AG04449 (cell line): Measurements from ENCODE around the gene MLLT10.

ENCODE experiments used
- CTCF ChIA-PET: fragments of 350-600 bp; formaldehyde crosslinking; extraction: SDS; loops from one replicate; lab custom pipeline; 2021; ENCODE audit warnings: antibody characterized with exemption; lab: Yijun Ruan, JAX
- POLR2A ChIA-PET: fragments of 400-600, 350-600 bp; formaldehyde crosslinking; extraction: SDS; loops from one replicate; lab custom pipeline; 2020; ENCODE audit warnings: antibody characterized with exemption, inconsistent platforms; lab: Yijun Ruan, JAX
- DNase-seq: peaks from one replicate; pipeline ENCODE4 v3.0.0-alpha.2; 2010; ENCODE audit warnings: low read depth, low spot score
- H3K4me3 ChIP-seq: 2 replicates; pipeline ENCODE4 v1.5.1; 2011; ENCODE audit warnings: low read depth, mild to moderate bottlenecking, control low read depth, low read length
- CTCF ChIP-seq: IDR thresholded peaks from one replicate; pipeline ENCODE4 v1.5.1; 2011; ENCODE audit warnings: mild to moderate bottlenecking, moderate library complexity, low read length, control low read depth, inconsistent platforms; ENCODE audit not compliant: insufficient read depth; ENCODE audit errors: missing control alignments

Gene MLLT10

GRCh38 chr10:21700474-21700873, 166.4 kb downstream of the MLLT10 start:
- CTCF ChIA-PET, result no interaction called here
- POLR2A ChIA-PET, result no interaction called here
- no peak for TF ChIP-seq CTCF

GRCh38 chr10:21702633-21703111, 168.6 kb downstream of the MLLT10 start:
- POLR2A ChIA-PET, result interaction anchor here (0.6 kb wide), 1 partner anchor 109 kb away, joined by 4 read pairs; no protein-coding TSS in a partner anchor
- TF ChIP-seq CTCF, result no peak
- no peak for DNase-seq
- no peak overlapping the region for H3K4me3 ChIP-seq
- CTCF ChIA-PET, result no interaction called here

More at GRCh38 chr10:21700474-21700873, 166.4 kb downstream of the MLLT10 start:
- DNase-seq, result no peak
- no peak overlapping the region for H3K4me3 ChIP-seq

GRCh38 chr10:21705142-21705827, 171.3 kb downstream of the MLLT10 start:
- DNase-seq, result no peak
- no peak overlapping the region for H3K4me3 ChIP-seq
- no peak for TF ChIP-seq CTCF
- CTCF ChIA-PET, result interaction anchor here (0.8 kb wide), 1 partner anchor 17 kb away, joined by 3 read pairs; no protein-coding TSS in a partner anchor
- POLR2A ChIA-PET, result no interaction called here

- no peak for TF ChIP-seq CTCF
- DNase-seq, result no peak
- ChIA-PET CTCF (interaction anchor here (0.8 kb wide), 1 partner anchor 18 kb away, joined by 3 read pairs; no protein-coding TSS in a partner anchor), POLR2A (no interaction called here)
- no peak overlapping the region for H3K4me3 ChIP-seq
Measured at GRCh38 chr10:21705828-21706176, 171.8 kb downstream of the MLLT10 start.

- DNase-seq, result no peak
- ChIA-PET CTCF (no interaction called here), POLR2A (interaction anchor here (0.8 kb wide), 1 partner anchor 22 kb away, joined by 3 read pairs; no protein-coding TSS in a partner anchor)
- H3K4me3 ChIP-seq, result no peak overlapping the region
- TF ChIP-seq CTCF, result no peak
Measured at GRCh38 chr10:21707498-21707897, 173.5 kb downstream of the MLLT10 start.

GRCh38 chr10:21712975-21713374, 178.9 kb downstream of the MLLT10 start:
- H3K4me3 ChIP-seq, result no peak overlapping the region
- TF ChIP-seq CTCF, result no peak
- no peak for DNase-seq
- ChIA-PET CTCF (interaction anchor here (1.4 kb wide), 2 partner anchors 11 to 39 kb away, joined by 4 read pairs; no protein-coding TSS in a partner anchor), POLR2A (no interaction called here)
